Testis (tissue), 3 donors: ENCODE measurements around the gene IL1RAP. TPM values are rescaled to one million over a fixed set of nuclear protein-coding genes. Genes with fewer than 3 reads are reported as not detected.

Experiments used
- DNase-seq: peaks from one replicate; pipeline ENCODE4 v3.0.0-alpha.2; 2019
- H3K27ac ChIP-seq, 2 donors: fragments of 200-600 bp; sonication (generic); one replicate each; pipeline ENCODE4 v1.5.1; 2019
- H3K27me3 ChIP-seq: fragments of 200-600 bp; sonication (generic); one replicate; pipeline ENCODE4 v1.5.1; 2019
- H3K36me3 ChIP-seq: fragments of 200-600 bp; sonication (generic); one replicate; pipeline ENCODE4 v1.5.1; 2017; ENCODE audit warnings: low read depth; ENCODE audit errors: missing control alignments
- H3K4me1 ChIP-seq: fragments of 200-600 bp; sonication (generic); one replicate; pipeline ENCODE4 v1.5.1; 2019
- H3K4me3 ChIP-seq, 2 donors: fragments of 200-600 bp; sonication (generic); one replicate each; pipeline ENCODE4 v1.5.1; 2017 to 2019
- H3K9me3 ChIP-seq: fragments of 200-600 bp; sonication (generic); one replicate; pipeline ENCODE4 v1.5.1; 2017
- CTCF ChIP-seq, 3 experiments: fragments of 450-650 bp in 2 of 3; fragments of 200-600 bp in 1 of 3; sonication (generic) in 1 of 3; IDR thresholded peaks; one replicate each; pipeline ENCODE4 v1.5.1; 2016 to 2019; ENCODE audit warnings: antibody characterized with exemption in 3 of 3, mild to moderate bottlenecking in 2 of 3, moderate library complexity in 1 of 3
- POLR2A ChIP-seq: fragments of 450-650 bp; IDR thresholded peaks from one replicate; pipeline ENCODE4 v1.6.1; 2017; ENCODE audit warnings: antibody characterized with exemption, mild to moderate bottlenecking, moderate library complexity
- WGBS, 2 donors: methylation state at CpG; one replicate each; pipeline ENCODE4 v1.1.5; 2018; 5-methylcytosine and 5-hydroxymethylcytosine counted together
- intact Hi-C: fragments of 100-400 bp; cut with DNase I; formaldehyde crosslinking; loops from one replicate; pipeline ENCODE4 v1.15.1; 2023; ENCODE audit warnings: low total_unique reads
- polyA plus RNA-seq: library from polyadenylated mRNA; stranded (reverse); fragments of 350-450 nt; fragmentation: Illumina TruSeq; extraction: RNeasy Lipid Tissue Mini Kit (QIAGEN cat#74804); gene quantifications from one replicate; pipeline ENCODE4 v1.2.3, GENCODE V29; 2014; ENCODE audit warnings: low read depth, low replicate concordance; ENCODE audit not compliant: insufficient read depth
- total RNA-seq, 2 donors: library from RNA; depleted of rRNA; stranded (reverse); fragments of >200 nt; gene quantifications; one replicate each; pipeline ENCODE4 v1.2.3, GENCODE V29; 2016

The IL1RAP gene
- total and polyA plus RNA-seq, 3 donors from 2014 or later = 1.7 to 3.2 (median 2.1) TPM

GRCh38 chr3:190521998-190522397, 8.1 kb downstream of the IL1RAP start:
- no peak for DNase-seq
- H3K9me3 ChIP-seq = no peaks in the 10 kb centered on the region
- TF ChIP-seq POLR2A (no peak), CTCF (IDR thresholded peaks at IDR 0.05) (no peak)
- H3K36me3 ChIP-seq = no peaks in the 10 kb centered on the region
- H3K4me3 ChIP-seq = no peak overlapping the region
- intact Hi-C loops = no loop called here
- no peaks in the 10 kb centered on the region for H3K4me1 ChIP-seq
- H3K27me3 ChIP-seq = no peaks in the 10 kb centered on the region
- WGBS, 2 donors = 82 to 85% methylated on average over 3 of the region's 3 CpGs
- H3K27ac ChIP-seq = no peak overlapping the region

- intact Hi-C loops = no loop called here
- DNase-seq = no peak
- TF ChIP-seq CTCF (IDR thresholded peaks at IDR 0.05) = no peak
- Histone ChIP-seq H3K27me3 (no peaks in the 10 kb centered on the region), H3K4me3 (no peak overlapping the region), H3K36me3 (no peaks in the 10 kb centered on the region), H3K27ac (no peak overlapping the region), H3K9me3 (no peaks in the 10 kb centered on the region), H3K4me1 (no peaks in the 10 kb centered on the region)
Measured at GRCh38 chr3:190522621-190523222, 8.8 kb downstream of the IL1RAP start.

GRCh38 chr3:190524942-190525341, 11.1 kb downstream of the IL1RAP start:
- Histone ChIP-seq H3K4me3 (no peak overlapping the region), H3K36me3 (no peaks in the 10 kb centered on the region), H3K9me3 (no peaks in the 10 kb centered on the region), H3K4me1 (no peaks in the 10 kb centered on the region), H3K27ac (no peak overlapping the region), H3K27me3 (no peaks in the 10 kb centered on the region)
- WGBS, 2 donors = 94 to 100% methylated on average over 1 of the region's 1 CpG
- DNase-seq = no peak
- TF ChIP-seq POLR2A (no peak), CTCF (IDR thresholded peaks at IDR 0.05) (no peak)
- intact Hi-C loops = no loop called here

GRCh38 chr3:190525634-190526033, 11.7 kb downstream of the IL1RAP start:
- H3K36me3 ChIP-seq = no peaks in the 10 kb centered on the region
- H3K27ac ChIP-seq = no peak overlapping the region
- TF ChIP-seq CTCF (IDR thresholded peaks at IDR 0.05) (no peak), POLR2A (no peak)
- 90 to 92% methylated on average over 2 of the region's 2 CpGs for WGBS, 2 donors
- intact Hi-C loops = no loop called here
- no peak for DNase-seq
- H3K27me3 ChIP-seq = no peaks in the 10 kb centered on the region
- H3K4me3 ChIP-seq = no peak overlapping the region
- no peaks in the 10 kb centered on the region for H3K9me3 ChIP-seq
- H3K4me1 ChIP-seq = no peaks in the 10 kb centered on the region
